ENCODE measurements around the gene MGA. TPM values are rescaled to one million over a fixed set of nuclear protein-coding genes. Genes with fewer than 3 reads are reported as not detected.
A peak's percentile ranks its signal among the peaks of the same experiment; 100 is the strongest.

Gene MGA
- 10 to 100 TPM; 25.3 to 39.4 (median 31.5) TPM for total RNA-seq

DNA sequence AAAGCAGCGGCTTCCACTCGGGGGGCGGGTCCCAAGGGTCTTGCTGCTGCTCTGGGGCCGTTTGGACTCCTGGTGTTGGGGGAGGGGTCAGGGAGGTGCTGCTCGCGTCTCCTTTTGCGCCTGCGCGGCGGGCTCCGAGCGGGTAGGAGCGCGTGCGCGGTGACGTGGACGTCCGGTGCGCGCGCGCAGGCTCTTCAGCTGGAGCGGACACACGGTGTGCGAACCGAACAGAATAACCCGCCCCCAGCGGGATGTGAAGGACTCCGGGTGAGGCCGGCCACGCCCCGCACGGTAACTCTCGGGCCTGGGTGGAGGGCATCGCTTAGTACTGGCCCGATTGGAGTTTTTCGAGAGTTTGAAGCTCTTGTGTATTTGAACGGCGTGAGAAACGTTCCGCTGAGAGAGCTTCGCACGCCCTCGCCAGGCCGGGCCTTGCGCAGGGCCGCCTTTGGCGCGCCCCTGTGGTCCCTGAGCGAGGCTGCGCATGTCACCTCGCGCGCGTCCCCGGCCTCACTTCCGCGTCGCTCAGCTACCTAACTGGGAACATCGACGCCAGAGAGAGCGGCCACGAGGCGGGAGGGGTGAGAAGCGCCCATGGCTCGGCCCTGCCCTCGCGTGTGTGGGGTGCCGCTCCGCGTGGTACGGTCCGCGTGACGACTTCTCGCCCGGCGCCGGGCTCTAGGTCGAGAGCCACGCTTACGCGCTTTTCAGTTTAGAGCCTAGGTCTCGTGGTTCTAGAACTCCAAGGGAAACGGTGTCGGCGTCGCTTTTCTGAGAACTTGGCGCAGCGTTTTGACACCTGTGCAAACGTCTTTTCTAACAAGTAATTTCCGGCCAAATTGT lies at the start of gene MGA:
TSS of gene MGA (plus strand) at position 171 of the 843 bp plus-strand sequence.
- intact Hi-C loops (cut with DNase I) = loop anchor here (2.0 to 5.0 kb wide), 2 partner anchors 38 to 53 kb away; no protein-coding TSS in a partner anchor
- 3% methylated on average over 48 of the region's 93 CpGs for WGBS
- H3K36me3 ChIP-seq = no peaks in the 10 kb centered on the region
- TF ChIP-seq EP300 (IDR thresholded peaks at IDR 0.05) = no peak
- TF ChIP-seq CTCF (IDR thresholded peaks at IDR 0.05) = no peak
- no peak for TF ChIP-seq POLR2A (IDR thresholded peaks at IDR 0.05; ENCODE audit: low read depth)
- TF ChIP-seq POLR2AphosphoS5 (IDR thresholded peaks at IDR 0.05) = peak; percentile 65 to 82
- DNase-seq (ENCODE audit: extremely low spot score) = peak; percentile 95
- H3K9me3 ChIP-seq = no peaks in the 10 kb centered on the region
- H3K4me3 ChIP-seq = peak within 1 kb of the TSS; percentile 60 to 71 (median 64)
- H3K4me1 ChIP-seq = peaks cover 16 to 53% (median 41%) of the 10 kb centered on the region in 4 donors
- peak within 1 kb of the TSS; percentile 75 to 86 (median 81) for H3K27ac ChIP-seq (replicated peaks in 1 of 4)
- no peaks in the 10 kb centered on the region for H3K27me3 ChIP-seq

DNA sequence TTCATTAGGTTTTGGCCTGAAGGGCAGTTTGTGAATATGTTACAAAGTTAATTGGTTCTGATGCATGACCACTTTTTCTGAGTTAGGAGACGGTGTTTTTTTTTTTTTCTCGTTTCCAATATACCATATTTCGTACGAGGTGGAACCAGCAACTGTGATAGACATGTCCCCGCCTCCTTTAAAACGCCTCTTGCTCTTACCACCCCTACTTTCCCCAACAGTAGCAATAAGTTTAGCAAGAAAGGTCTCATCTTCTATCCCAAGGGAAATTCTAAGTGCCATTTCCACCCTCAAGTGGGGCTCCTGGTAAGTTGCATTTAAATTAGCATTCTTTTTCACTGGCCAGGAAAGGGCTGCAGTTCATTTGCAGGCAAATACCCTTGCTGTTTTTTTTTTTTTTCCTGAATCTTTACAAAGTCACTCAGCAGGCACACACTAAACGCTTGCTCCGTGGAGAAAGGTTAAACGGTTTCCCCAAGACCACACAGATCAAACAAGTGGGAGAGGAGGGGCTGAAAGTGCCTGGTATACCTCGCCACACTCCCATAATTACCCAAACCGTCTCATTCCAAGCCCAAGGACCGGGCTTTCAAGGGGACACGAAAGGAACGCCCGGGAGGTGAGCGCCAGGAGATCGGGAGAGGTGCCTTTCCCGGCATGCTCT lies 39.5 kb upstream of the MGA start:
- Histone ChIP-seq H3K27me3 (no peaks in the 10 kb centered on the region), H3K4me1 (peaks cover 15 to 22% (median 20%) of the 10 kb centered on the region in 4 donors), H3K9me3 (peaks cover 0 to 3% (median 0%) of the 10 kb centered on the region in 4 donors), H3K27ac (replicated peaks in 1 of 4) (peak overlapping the region; percentile 80 to 83 (median 82)), H3K36me3 (no peaks in the 10 kb centered on the region), H3K4me3 (peak overlapping the region; percentile 58 to 80 (median 71))
- no peak for DNase-seq (ENCODE audit: extremely low spot score)
- intact Hi-C loops (cut with DNase I) = no loop called here
- TF ChIP-seq EP300 (IDR thresholded peaks at IDR 0.05) (no peak), POLR2AphosphoS5 (IDR thresholded peaks at IDR 0.05) (no peak), CTCF (IDR thresholded peaks at IDR 0.05) (no peak), POLR2A (IDR thresholded peaks at IDR 0.05; ENCODE audit: low read depth) (no peak)
- 23% methylated on average over 14 of the region's 18 CpGs for WGBS

DNA sequence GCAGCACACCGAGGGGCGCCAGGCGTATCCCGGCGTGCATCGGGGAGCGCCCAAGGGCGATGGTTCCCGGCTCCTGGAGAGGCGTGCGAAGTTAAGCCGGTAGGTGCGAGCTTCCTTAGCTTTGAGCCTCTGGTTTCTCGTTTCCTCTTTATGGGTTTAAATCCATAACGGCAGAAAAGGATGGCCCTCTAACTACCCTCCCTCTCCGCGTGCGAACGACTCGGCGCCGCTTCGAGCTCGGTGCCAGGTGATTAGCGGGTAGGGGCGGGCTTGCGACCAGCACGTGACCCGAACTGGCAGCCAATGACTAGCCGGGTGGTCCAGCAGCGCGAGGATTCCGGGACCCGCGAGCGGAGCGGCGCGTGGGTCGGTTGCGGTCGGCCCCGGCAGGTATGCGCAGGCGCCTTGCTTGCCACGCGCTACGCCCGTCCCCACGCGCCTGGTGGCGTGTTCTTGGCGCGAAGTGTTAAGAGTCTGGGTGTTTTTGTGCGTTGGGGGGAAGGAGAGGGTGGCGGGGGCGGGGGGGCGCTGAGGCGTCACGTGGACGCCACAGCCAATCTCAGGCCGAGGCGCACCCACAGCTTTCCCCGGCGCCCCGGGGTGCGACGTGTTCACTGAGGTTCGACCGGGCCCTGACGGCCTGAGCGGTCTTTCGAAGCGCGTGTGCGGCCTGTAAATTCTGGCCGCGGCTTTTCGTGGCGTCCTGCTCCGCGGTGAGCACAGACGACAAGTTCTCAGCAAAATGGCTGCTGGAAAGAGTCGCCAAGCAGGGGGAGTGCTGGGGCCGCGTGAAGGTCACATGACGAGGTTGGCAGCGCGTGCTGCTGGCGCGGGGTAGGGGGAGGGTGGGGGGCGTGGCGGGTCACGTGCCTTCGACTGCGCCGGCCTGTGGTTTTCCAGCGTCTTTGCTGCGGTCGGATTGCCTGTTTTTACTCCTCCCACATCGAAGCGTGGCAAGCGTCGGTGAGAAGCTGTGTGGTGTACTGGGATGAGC lies 38.7 kb upstream of the MGA start:
- TF ChIP-seq CTCF (IDR thresholded peaks at IDR 0.05) (no peak), POLR2AphosphoS5 (IDR thresholded peaks at IDR 0.05) (peak; percentile 46 to 51), POLR2A (IDR thresholded peaks at IDR 0.05; ENCODE audit: low read depth) (no peak), EP300 (IDR thresholded peaks at IDR 0.05) (no peak)
- peak overlapping the region; percentile 58 to 80 (median 71) for H3K4me3 ChIP-seq
- no peaks in the 10 kb centered on the region for H3K36me3 ChIP-seq
- peak; percentile 95 for DNase-seq (ENCODE audit: extremely low spot score)
- peak overlapping the region; percentile 80 to 83 (median 82) for H3K27ac ChIP-seq (replicated peaks in 1 of 4)
- H3K27me3 ChIP-seq = no peaks in the 10 kb centered on the region
- H3K9me3 ChIP-seq = peaks cover 0 to 3% (median 0%) of the 10 kb centered on the region in 4 donors
- 3% methylated on average over 28 of the region's 104 CpGs for WGBS
- intact Hi-C loops (cut with DNase I) = loop anchor here (2.0 kb wide), 1 partner anchor 39 kb away; the partner anchor contains the start of gene MGA
- peaks cover 15 to 22% (median 20%) of the 10 kb centered on the region in 4 donors for H3K4me1 ChIP-seq

GRCh38 chr15:41622901-41623300 lies 37.3 kb upstream of the MGA start:
- no peak overlapping the region for H3K4me3 ChIP-seq
- WGBS = 73% methylated on average over 4 of the region's 4 CpGs
- peaks cover 0 to 3% (median 0%) of the 10 kb centered on the region in 4 donors for H3K9me3 ChIP-seq
- H3K4me1 ChIP-seq = peaks cover 15 to 22% (median 20%) of the 10 kb centered on the region in 4 donors
- no peak for TF ChIP-seq EP300 (IDR thresholded peaks at IDR 0.05)
- no peak for TF ChIP-seq POLR2AphosphoS5 (IDR thresholded peaks at IDR 0.05)
- no peak for TF ChIP-seq POLR2A (IDR thresholded peaks at IDR 0.05; ENCODE audit: low read depth)
- no peak for TF ChIP-seq CTCF (IDR thresholded peaks at IDR 0.05)
- no peaks in the 10 kb centered on the region for H3K27me3 ChIP-seq
- intact Hi-C loops (cut with DNase I) = loop anchor here (2.0 kb wide), 1 partner anchor 38 kb away; the partner anchor contains the start of gene MGA
- no peaks in the 10 kb centered on the region for H3K36me3 ChIP-seq
- no peak for DNase-seq (ENCODE audit: extremely low spot score)
- H3K27ac ChIP-seq (replicated peaks in 1 of 4) = no peak overlapping the region

Data from esophagus muscularis mucosa (tissue), 4 donors.